TTC549 (cell line): ENCODE data around the gene HACE1.
"Not testable (repeated sequence)": the region's sequence is repeated elsewhere in the genome, so short reads cannot be mapped to it uniquely, and the experiment has no call there.

ENCODE experiments used
- FAIRE-seq: peaks from 2 replicates; lab custom pipeline; 2012; peaks lifted over from hg19 to GRCh38; lab: Jason Lieb, UNC

The HACE1 gene, protein sequence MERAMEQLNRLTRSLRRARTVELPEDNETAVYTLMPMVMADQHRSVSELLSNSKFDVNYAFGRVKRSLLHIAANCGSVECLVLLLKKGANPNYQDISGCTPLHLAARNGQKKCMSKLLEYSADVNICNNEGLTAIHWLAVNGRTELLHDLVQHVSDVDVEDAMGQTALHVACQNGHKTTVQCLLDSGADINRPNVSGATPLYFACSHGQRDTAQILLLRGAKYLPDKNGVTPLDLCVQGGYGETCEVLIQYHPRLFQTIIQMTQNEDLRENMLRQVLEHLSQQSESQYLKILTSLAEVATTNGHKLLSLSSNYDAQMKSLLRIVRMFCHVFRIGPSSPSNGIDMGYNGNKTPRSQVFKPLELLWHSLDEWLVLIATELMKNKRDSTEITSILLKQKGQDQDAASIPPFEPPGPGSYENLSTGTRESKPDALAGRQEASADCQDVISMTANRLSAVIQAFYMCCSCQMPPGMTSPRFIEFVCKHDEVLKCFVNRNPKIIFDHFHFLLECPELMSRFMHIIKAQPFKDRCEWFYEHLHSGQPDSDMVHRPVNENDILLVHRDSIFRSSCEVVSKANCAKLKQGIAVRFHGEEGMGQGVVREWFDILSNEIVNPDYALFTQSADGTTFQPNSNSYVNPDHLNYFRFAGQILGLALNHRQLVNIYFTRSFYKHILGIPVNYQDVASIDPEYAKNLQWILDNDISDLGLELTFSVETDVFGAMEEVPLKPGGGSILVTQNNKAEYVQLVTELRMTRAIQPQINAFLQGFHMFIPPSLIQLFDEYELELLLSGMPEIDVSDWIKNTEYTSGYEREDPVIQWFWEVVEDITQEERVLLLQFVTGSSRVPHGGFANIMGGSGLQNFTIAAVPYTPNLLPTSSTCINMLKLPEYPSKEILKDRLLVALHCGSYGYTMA

DNA sequence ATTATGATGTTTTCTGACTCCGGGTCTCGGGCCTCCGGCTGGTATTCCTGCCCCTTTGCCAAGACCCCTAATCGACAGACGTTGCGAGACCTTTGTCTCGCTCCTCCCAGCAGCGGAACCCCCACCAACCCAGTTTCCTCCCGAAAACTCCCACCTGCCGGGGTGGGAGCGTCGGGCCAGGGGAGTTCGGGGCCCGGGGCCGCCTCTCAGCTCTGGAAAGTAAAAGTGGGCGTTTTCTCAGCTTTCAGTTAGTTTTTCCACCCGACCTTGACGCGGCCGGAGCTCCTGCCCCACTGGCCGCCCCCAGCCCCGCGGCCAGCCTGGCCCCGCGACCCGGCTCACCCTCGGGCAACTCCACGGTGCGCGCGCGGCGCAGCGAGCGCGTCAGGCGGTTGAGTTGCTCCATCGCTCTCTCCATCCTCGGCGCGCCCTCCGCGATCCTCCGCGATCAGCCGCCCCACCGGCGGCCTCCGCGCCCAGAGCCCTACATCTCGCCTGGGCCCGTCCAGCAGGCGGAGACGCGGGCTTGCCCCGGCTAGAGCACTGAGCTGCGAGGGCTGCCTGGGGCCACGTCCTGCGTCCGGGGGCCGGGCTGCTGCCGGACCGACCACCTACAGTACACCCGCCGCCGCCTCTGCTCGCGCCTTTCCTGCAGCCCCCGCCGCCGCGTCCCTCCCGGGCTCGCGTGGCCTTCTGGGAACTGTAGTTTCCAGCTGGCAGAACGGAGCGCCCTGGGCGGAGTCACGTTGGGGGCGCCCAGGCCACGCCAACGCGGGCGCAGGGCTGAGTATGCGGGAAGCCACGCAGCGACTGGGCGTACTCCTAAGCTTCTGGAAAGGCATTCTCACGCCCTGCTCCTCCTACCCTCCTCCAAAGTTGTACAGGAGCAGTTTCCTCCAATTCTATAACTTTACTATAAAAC lies at the start of gene HACE1:
Gene HACE1 (minus strand): TSS at position 695 of the 922 bp plus-strand sequence. CDS start 277 bp downstream, at position 418.
- FAIRE-seq = no peak

DNA sequence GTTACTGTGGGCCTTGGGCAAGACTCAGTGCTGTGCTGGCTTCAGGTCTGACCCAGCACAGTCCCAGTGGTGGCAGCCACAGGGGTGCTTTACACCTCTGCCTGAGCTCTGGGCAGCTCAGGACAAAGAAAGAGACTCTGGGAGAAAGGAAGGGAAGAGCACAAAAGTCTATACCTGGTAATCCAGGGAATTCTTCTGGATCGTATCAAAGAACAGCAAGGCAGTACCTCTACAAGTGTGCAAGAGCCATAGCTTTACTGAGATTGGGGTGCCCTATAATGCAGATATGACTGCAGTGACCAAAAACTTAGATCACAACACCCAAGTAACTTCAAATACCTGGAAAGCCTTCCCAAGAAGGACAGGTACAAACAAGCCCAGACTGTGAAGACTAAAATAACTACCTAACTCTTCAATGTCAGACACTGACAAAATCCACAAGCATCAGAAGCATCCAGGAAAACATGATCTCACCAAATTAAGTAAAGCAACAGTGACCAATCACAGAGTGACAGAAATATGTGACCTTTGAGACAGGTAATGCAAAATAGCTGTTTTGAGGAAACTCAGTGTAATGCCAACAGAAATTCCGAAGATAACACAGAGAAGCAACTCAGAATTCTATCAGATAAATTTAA lies 49.3 kb upstream of the HACE1 start:
- no peak for FAIRE-seq

DNA sequence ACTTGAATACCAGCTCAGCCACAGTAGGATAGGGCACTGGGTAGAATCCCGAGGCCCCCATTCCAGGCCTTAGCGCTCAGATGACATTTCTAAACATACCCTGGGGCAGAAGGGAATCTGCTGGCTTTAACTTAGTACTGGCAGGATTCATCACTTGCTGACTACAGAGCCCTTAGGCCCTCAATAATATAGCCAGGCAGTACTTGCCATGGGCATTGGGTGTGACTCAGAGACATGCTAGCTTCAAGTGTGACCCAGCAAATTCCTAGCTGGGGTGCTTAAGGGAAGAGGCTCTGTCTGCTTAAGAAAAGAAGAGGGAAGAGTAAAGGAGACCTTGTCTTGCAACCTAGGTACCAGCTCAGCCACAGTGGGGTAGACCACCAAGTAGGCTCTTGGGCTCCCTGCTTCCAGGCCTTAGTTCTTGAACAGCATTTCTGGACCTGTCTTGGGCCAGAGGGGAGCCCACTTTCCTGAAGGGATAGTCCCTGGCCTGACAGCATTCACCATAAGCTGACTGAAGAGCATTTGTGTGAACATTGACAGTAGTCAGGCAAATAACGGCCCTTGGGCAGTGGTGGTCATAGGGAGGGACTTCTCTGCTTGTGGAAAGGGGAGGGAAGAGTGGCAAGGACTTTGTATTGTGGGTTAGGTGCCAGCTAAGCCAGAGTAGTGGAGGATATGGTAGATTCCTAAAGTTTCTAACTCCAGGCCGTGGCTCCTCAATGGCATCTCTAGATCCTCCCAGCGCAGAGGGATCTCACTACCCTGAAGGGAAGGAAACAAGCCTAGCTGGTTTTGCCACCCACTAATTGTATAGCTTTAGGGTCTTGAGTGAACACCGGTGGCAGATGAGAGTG lies 48.5 kb upstream of the HACE1 start:
- no peak for FAIRE-seq

DNA sequence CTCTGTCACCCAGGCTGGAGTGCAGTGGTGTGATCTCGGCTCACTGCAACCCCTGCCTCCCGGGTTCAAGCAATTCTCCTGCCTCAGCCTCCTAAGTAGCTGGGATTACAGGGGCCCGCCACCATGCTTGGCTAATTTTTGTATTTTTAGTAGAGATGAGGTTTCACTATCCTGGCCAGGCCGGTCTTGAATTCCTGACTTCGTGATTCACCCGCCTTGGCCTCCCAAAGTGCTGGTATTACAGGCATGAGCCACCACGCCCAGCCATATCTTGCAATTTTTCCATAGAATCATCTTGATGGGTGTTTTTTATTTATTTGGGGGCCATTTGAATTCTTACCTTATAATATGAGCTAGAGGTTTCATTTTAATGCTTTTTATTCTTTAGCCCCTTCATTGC lies 39.2 kb upstream of the HACE1 start:
- FAIRE-seq = not testable (repeated sequence)

DNA sequence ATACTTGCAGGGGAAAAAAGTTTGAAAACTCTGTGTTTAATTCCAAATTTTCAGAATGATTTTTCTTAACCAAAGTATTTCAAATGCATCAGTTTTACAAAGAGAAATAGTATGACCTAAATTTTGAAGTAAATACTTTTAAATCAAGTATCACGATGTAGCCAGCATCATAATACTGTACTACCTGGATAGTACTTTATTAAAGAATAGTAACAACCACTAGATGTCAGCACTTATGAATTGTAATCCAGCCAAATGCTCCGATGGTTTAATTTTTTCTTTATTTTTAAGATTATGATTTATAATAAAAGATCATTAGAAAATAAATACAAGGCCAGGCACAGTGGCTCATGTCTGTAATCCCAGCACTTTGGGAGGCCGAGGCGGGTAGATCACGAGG lies 37.2 kb upstream of the HACE1 start:
- FAIRE-seq = peak; percentile 22

DNA sequence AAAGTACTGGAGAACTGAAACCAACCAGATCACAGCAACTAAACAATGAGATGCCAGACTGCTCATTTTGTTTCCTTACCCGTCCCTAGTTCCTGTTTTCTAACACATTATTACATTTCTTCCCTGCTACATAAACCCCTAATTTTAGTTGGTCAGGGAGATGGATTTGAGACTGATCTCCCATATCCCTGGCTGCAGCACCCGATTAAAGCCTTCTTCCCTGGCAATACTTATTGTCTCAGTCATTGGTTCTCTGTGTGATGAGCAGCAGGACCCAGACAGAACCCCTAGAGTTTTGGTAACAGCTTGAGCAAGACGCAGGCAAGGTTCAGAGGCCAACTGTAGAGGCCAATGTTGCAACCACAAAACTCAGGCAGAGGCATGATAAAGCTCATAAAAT lies 28.3 kb upstream of the HACE1 start:
- FAIRE-seq = no peak

DNA sequence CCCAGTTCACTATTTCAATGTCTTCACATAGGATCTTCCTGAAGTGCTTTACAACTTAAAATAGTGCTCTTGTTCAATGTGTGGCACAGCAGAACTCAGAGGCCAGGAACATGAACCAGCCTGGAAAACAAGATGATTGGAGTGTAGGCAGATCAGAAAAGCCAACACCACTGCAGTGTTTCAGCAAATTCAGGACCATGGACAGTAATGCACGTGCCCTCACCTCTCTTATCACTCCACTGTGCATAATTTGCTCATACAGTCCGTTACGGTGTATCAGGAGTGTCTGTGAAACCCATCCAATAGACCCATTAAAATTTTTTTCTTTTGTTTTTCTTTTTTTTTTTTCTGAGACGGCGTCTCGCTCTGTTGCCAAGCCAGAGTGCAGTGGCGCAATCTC lies 27.6 kb upstream of the HACE1 start:
- FAIRE-seq = no peak

DNA sequence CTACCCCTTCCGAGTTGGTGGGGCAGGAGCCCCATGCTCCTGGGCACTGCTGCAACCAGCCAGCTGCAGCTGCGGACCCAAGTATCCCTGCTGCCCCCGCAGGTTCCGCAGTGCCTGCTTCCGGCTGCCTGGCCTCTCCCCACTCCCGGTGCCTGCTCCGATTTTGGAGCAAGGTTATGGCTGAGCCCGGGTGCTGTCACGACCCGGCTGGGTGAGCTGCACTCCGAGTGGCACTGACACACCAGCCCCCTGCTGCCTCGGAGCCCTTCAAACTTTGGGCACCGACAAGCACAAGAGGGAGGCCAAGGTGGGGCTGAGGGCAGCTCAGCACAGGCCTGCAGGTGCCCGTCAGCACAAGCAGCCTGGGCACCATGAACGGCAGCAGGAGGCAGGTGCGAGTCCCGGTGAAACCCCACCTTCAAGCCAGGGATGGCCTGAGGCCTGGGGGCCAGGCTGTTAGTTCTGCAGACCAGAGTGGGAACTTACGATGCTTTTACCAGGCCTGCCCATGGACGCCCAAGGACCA lies 25.9 kb upstream of the HACE1 start:
- no peak for FAIRE-seq

DNA sequence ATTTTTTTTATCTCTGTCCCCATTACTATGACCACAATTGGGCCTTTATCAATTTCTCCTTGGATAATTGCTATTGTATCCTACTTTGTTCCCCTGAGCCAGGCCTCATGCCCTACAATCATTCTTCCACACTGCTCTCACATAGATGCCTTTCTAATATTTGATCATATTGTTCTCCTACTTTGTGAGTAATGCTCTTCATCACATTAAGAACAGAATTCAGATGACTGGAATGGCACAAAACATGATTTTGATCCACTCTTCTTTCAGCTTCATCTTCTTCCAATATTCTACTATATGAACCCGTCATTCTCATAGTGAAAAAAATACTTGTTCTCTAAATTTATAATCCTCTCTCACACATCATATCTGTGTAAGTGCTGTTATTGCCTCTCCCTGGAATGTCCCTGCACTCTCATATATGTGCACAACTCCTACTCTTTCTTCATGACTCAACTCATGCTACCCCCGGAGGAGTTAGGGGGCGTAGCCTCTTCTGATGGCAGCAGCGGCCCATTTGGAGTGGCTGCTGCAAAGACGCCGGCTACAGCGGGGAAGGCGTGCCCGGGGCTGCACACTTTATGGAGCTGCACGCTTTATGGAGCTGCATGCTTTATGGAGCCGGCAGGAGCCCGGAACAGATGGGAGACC lies 25.3 kb upstream of the HACE1 start:
- no peak for FAIRE-seq

DNA sequence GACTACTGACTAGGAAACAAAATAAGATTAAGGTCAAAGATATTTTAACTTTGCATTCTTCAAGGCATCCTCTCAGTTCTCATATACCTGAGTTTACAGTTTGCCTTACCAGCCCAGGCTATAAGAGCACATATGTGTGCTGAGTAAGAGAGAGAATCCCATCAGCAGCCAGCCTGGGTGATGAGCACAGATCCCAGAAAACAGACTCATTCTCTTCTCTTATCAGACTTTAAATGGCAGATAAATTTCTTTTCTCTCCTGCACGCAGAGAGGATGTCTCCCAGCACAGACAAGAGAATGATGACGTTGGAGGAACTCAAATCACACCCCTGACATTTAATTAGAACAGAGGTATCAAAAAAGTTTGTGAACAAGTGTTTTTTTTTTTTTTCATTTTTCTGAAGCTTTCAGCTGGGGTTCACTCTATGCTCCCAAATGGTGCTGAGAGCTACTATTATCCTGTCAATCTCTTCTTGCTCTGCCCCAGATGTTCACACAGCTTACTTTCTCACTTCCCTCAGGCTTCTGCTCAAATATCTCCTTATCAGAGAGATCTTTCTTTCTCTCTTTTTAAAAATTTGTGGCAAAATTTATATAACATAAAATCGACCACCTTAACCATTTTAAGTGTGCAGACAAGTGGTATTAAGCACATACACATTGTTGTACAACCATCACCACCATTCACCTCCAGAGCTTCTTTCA lies 22.4 kb upstream of the HACE1 start:
- FAIRE-seq = no peak

DNA sequence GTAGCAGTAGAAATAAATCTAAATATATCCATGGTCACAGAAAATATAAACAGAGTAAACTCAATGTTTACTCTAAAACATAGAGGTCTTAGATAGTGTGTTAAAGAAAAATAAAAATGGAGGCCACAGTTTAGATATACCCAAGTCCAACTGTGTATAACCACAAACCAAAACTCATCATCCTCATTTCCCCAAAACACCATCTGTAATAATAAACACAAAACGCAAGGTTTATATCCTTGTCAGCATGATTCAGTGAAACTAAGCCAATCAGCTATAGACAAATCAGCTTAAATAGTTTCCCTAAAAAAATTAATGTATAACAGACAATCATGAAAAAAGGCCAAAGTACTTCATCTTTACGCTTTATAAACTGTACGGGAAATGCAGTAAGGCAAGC lies 2.7 kb upstream of the HACE1 start:
- no peak for FAIRE-seq

DNA sequence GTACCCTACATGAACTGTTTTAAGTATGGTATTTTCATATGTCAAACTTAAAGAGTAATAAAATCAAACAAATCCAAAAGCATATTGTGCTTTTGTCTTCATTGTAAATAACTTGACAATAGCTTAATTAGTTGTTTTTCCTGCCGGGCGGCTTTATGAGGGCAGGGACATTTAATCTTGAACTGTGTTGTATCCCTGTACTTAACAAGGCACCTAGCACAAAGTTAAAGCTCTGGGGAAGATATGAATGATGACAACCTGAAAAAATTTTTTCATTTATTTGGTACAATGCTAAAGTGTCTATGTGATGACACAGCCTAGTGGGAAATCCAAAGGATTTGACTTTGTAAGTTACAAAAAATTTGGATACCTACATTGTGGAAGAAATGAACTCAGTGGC lies 502 bp upstream of the HACE1 start:
- FAIRE-seq = no peak

DNA sequence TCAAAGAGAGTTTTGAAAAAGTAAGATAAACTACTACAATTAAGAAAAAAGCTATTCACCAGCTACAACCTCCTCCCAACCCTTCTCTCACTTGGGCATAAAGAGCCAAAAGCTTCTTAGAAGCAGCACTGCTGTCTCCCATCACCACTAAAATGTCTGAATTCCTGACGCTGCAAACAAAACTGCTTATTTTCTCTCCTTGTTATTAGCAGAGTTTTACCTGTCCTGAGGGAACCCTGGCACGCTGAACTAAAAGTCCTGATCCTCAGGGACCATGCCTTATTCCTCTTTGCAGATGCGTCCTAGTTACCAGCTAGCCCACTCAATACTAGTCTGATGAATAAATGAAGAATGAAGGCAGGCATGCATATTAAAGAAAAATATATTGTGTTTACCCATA lies 1.1 kb downstream of the HACE1 start:
- FAIRE-seq = no peak

DNA sequence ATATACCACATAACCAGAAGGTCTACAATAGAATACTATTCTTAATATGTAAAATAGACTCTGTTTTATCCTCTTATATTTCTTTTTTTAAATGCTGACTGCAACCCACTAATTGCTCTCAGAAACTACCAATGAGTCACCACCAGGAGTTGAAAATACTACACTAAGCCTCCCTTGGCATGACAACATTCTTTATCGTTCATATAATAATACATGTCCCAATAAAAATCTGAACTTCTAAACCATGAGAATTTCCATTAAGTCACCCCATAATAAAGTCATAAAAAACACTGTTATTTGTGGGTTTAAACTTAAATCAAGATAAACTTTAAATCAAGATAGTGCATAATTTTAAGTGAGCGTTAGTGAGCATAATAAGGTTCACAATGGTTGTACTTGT lies 4.2 kb downstream of the HACE1 start:
- FAIRE-seq = no peak

DNA sequence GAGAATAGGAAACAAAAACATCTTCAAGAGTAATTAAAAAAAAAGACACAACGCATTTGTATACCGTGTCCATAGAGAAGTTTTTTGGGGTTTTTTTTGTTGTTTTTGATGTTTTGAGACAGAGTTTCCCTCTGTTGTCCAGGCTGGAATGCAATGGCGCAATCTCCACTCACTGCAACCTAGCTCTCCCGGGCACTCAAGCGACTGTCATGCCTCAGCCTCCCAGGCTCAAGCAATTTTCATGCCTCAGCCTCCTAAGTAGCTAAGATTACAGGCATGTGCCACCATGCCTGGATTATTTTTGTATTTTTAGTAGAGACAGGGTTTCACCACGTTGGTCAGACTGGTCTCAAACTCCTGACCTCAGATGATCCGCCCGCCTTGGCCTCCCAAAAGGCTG lies 12.0 kb downstream of the HACE1 start:
- not testable (repeated sequence) for FAIRE-seq

DNA sequence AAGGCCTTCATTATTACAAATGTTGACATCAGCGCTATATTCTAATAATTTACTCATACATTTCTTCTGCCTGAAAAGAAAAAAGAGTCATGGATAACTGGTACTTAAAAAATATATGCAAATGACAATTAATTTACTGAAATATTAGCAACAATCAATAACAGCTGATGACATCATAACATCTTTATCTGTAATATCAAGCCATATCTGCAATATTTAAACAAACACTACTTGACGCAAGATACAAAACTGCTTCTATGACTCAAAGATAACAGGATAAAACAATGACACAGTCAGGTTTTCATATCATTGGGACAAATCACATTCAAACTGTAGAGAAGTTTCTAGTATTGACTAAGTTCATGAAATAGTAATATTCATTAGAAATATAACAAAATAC lies 16.5 kb downstream of the HACE1 start:
- FAIRE-seq = no peak

DNA sequence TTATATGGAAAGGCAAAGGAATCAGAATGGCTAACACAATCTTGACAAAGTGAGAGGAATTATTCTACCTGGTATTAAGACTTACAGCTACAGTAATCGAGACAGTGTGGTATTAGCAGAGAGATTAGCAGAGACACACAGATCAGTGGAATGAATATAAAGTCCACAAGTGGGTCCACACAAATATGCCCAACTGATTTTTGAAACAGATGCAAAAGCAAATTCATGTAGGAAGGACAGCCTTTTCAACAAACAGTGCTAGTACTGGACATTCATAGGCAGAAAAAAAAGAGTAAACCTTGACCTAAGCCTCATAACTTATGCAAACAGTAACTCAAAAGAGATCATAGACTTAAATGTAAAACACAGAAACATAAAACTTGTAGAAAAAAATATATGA lies 22.6 kb downstream of the HACE1 start:
- no peak for FAIRE-seq

DNA sequence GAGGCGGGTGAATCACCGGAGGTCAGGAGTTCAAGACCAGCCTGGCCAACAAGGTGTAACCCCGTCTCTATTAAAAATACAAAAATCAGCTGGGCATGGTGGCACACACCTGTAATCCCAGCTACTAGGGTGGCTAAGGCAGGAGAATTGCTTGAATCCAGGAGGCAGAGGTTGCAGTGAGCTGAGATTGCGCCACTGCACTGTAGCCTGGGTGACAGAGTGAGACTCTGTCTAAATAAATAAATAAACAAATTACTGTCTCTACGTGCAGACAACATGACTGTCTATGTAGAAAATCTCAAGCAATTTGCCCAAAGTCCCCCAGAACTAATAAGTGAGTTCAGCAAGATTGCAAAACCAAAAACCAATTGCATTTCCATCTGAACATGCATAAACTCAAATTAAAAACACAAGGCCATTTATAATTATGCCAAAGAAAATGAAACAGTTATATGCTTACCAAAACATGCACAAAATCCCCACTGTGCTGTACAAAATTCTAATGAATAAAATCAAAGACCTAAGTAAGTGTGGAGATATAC lies 23.2 kb downstream of the HACE1 start:
- FAIRE-seq = not testable (repeated sequence)

DNA sequence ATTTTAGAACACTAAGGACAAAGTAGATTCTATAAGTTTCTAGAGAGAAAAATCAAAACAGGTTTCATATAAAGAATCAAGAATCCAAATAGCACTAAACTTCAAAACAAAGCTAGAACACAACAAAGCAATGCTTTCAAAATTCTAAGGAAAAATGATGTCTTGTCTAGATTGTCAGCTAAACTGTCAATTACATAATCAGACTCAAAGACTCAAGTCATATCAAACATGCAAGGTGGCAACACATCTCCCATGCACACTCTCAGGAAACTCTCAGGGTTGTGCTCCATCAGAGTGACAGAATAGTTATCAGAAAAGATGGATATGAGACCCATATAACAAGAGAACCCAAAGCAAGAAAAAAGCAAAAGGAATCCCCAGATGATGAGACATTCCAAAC lies 23.9 kb downstream of the HACE1 start:
- no peak for FAIRE-seq
